GM12874 (cell line): Measurements from ENCODE around the gene CPNE2.

Experiments used
- CTCF ChIP-seq: IDR thresholded peaks from 2 replicates; pipeline ENCODE4 v1.5.1; 2011; ENCODE audit warnings: low read depth, mild to moderate bottlenecking, control low read depth, low read length, moderate library complexity; ENCODE audit not compliant: insufficient read depth

The CPNE2 gene

GRCh38 chr16:57132470-57132869 lies 40.1 kb downstream of the CPNE2 start:
- no peak for TF ChIP-seq CTCF

DNA sequence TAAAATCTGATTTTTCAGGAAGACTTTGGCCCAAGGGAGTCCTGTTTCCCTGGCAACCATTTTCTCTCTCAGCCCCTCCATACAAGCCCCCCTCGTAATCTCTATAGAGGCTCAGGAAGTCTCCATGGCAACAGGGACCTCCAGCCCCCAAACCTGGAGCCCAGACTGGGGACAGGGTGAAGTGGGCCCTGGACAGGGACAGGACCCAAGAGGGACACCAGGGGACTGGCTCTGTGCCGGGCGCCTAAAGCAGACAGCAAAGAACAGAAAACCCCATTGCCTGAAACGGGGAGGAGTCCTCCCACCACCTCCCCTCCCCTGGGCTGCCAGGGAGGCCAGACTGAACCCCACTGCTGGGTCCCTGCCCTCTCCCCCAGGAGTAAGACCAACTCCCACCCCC lies 40.6 kb downstream of the CPNE2 start:
- TF ChIP-seq CTCF, result no peak

GRCh38 chr16:57133886-57134285 lies 41.5 kb downstream of the CPNE2 start:
- no peak for TF ChIP-seq CTCF

DNA sequence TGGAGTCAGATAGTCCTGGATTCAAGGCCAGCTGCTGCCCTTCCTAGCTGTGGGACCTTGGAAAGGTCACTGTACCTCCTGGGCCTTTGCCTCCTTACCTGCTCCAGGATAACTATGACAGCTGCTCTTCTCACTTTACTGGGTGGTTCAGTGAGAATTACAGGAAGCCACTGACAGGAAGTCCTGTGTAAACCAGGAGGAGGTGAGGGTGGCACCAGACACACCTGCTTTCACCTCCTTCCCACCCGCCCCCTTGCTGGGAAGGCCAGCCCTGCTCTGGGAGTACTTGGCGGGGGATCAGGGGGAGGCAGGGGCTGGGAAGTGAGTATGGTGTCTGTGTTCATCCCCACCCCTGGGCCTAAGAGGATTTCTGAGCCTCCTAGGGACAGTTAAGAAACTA lies 42.6 kb downstream of the CPNE2 start:
- no peak for TF ChIP-seq CTCF

DNA sequence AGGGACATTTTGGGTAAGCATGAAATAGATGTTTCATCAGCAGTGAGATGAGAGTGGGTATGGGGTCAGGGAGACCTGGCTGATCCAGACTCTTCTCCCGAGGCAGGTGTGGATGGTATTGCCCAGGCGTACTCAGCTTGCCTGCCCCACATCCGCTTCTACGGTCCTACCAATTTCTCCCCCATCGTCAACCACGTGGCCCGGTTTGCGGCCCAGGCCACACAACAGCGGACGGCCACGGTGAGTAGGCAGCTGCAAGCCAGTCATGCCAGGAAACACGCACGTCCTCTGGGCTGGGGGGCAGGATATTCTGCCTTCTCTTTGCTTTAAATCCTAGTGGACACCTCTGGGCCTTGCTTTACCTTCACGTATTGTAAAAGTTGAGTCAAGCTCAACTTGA lies 44.7 kb downstream of the CPNE2 start:
- no peak for TF ChIP-seq CTCF

DNA sequence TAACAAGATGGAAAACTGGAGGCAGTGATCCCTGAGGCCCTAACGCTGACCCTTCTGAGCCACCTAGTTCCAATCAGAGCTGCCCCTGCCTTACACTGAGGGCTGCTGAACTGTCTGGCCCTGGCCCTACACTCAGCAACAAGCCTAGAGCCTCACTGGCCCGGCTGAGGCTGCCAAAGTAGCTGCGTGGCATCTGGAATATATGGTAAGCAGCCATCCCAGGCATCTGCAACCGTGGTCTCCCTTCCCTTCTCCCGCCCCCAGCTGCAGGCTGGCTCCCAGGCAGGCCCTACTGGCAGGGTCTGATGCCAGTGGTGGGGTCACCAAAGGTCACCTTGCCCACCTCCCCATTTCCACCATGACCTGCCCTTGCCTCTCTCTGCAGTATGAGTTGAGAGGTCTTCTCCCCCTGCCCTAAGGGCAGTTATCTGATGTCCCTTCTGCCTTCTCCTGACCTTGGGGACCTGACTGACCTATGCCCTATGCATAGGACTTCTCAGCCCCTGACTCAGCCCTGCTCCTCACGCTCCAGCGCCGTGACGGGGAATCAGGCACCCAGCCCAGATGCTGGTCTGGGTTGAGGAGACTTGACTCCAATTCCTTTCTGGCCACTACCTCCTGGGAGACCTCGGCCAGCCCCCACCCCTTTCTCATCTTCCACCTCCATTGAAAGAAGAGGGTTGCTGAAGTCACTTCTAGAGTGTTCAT lies 45.3 kb downstream of the CPNE2 start:
- no peak for TF ChIP-seq CTCF

DNA sequence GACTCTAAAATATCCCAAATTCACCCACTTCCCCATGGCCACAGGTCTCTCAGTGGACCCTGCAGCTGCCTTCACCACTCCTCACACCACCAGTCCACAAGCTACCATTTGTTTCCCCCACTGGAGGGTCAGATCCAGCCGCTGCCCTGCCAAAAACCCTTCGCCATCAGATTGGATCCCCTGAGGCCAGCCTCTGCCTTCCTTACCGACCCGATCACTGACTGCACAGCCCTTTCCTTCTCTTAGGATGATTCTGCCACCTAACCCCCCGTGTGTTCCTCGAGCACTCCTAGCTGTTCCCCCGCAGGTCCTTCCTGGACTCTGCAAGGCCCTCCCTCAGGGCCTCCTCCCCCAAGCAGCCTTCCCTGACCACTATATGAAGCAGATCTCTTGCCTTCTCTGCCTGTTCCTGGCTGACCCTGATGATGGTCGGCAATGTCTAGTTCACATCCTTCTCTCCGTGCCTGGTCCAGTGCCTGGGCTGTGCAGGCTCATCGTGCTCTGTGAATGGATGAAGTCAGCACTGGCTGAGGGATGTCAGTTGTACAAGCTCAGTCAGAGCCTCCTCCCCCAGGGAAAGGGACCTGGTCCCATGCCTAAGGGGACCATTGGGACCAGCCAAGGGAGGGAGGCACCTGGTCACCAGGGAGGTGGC lies 46.0 kb downstream of the CPNE2 start:
- TF ChIP-seq CTCF, result no peak
